ENCODE measurements around the gene PDHX.

GRCh38 chr11:35033011-35033410 is 116.6 kb downstream of the PDHX start:
- TF ChIP-seq SIN3A (IDR thresholded peaks at IDR 0.05; ENCODE audit: borderline replicate concordance, insufficient read depth, low read depth, low read length) = no peak
- TF ChIP-seq CTCF (IDR thresholded peaks at IDR 0.05) = no peak
- TF ChIP-seq TCF7L2 (IDR thresholded peaks at IDR 0.05; ENCODE audit: low read depth, low read length) = no peak
- TF ChIP-seq POLR2AphosphoS5 (IDR thresholded peaks at IDR 0.05; ENCODE audit: low read depth, low read length) = no peak
- TF ChIP-seq REST (IDR thresholded peaks at IDR 0.05; ENCODE audit: insufficient read depth in 1 of 2, low read depth in 2 of 2, low read length in 1 of 2) = no peak

Data from Panc1 (cell line).